H9 (cell line): Measurements from ENCODE around the gene WNT2. TPM values are rescaled to one million over a fixed set of nuclear protein-coding genes. Genes with fewer than 3 reads are reported as not detected.

ENCODE experiments used
- DNase-seq: peaks from one replicate; pipeline ENCODE4 v3.0.0-alpha.2; 2017
- H2AFZ ChIP-seq: one replicate; pipeline ENCODE4 v1.6.1; 2013; ENCODE audit warnings: mild to moderate bottlenecking, low read length, control low read depth, moderate library complexity
- H2AK5ac ChIP-seq: 2 replicates; pipeline ENCODE4 v1.6.1; 2013; ENCODE audit warnings: low read length, control low read depth, mixed read lengths; ENCODE audit not compliant: insufficient read length
- H2BK120ac ChIP-seq: one replicate; pipeline ENCODE4 v1.6.1; 2013; ENCODE audit warnings: low read depth, mild to moderate bottlenecking, low read length, control low read depth, inconsistent platforms; ENCODE audit not compliant: poor library complexity, severe bottlenecking
- H2BK12ac ChIP-seq: 2 replicates; pipeline ENCODE4 v1.6.1; 2013; ENCODE audit warnings: low read length, control low read depth, mixed read lengths, low read depth; ENCODE audit not compliant: insufficient read length
- H2BK15ac ChIP-seq: 2 replicates; pipeline ENCODE4 v1.6.1; 2013; ENCODE audit warnings: low read depth, low read length, control low read depth
- H2BK20ac ChIP-seq: one replicate; pipeline ENCODE4 v1.6.1; 2013; ENCODE audit warnings: low read depth, mild to moderate bottlenecking, low read length, control low read depth, inconsistent platforms; ENCODE audit not compliant: poor library complexity, severe bottlenecking
- H2BK5ac ChIP-seq: 2 replicates; pipeline ENCODE4 v1.6.1; 2013; ENCODE audit warnings: low read length, control low read depth, mixed read lengths; ENCODE audit not compliant: insufficient read length
- H3K14ac ChIP-seq: 2 replicates; pipeline ENCODE4 v1.6.1; 2013; ENCODE audit warnings: low read length, control low read depth; ENCODE audit not compliant: insufficient read depth
- H3K18ac ChIP-seq: 2 replicates; pipeline ENCODE4 v1.6.1; 2013; ENCODE audit warnings: low read depth, mild to moderate bottlenecking, mixed read lengths, low read length, control low read depth; ENCODE audit not compliant: insufficient read length
- H3K23ac ChIP-seq: 2 replicates; pipeline ENCODE4 v1.6.1; 2013; ENCODE audit warnings: low read length, control low read depth, mixed read lengths, low read depth; ENCODE audit not compliant: insufficient read length
- H3K23me2 ChIP-seq: 2 replicates; pipeline ENCODE4 v1.6.1; 2013; ENCODE audit warnings: low read depth, mild to moderate bottlenecking, mixed read lengths, low read length, control low read depth; ENCODE audit not compliant: insufficient read length, poor library complexity, severe bottlenecking
- H3K27ac ChIP-seq: 2 replicates; pipeline ENCODE4 v1.5.1; 2013; ENCODE audit warnings: low read length, control low read depth, mixed read lengths, low read depth; ENCODE audit not compliant: insufficient read length
- H3K27me3 ChIP-seq: 2 replicates; pipeline ENCODE4 v1.6.1; 2013; ENCODE audit warnings: low read length, control low read depth, inconsistent platforms; ENCODE audit not compliant: insufficient read depth
- H3K4ac ChIP-seq: 2 replicates; pipeline ENCODE4 v1.6.1; 2013; ENCODE audit warnings: low read depth, mild to moderate bottlenecking, control low read depth, inconsistent platforms, low read length, moderate library complexity
- H3K4me1 ChIP-seq: 2 replicates; pipeline ENCODE4 v1.6.1; 2013; ENCODE audit warnings: low read length, control low read depth, inconsistent platforms; ENCODE audit not compliant: insufficient read depth
- H3K4me2 ChIP-seq: 2 replicates; pipeline ENCODE4 v1.6.1; 2013; ENCODE audit warnings: low read length, control low read depth, mixed read lengths; ENCODE audit not compliant: insufficient read length, insufficient read depth
- H3K56ac ChIP-seq: 2 replicates; pipeline ENCODE4 v1.6.1; 2013; ENCODE audit warnings: low read depth, mild to moderate bottlenecking, mixed read lengths, low read length, control low read depth; ENCODE audit not compliant: insufficient read length
- H3K79me1 ChIP-seq: 2 replicates; pipeline ENCODE4 v1.6.1; 2013; ENCODE audit warnings: low read depth, mild to moderate bottlenecking, moderate library complexity, low read length, control low read depth, inconsistent platforms; ENCODE audit not compliant: insufficient read depth, poor library complexity, severe bottlenecking
- H3K79me2 ChIP-seq: 2 replicates; pipeline ENCODE4 v1.6.1; 2013; ENCODE audit warnings: low read length, control low read depth, inconsistent platforms; ENCODE audit not compliant: insufficient read depth
- H3K9ac ChIP-seq: 2 replicates; pipeline ENCODE4 v1.6.1; 2013; ENCODE audit warnings: low read length, control low read depth, mixed read lengths; ENCODE audit not compliant: insufficient read length; ENCODE audit errors: extremely low read depth
- H3K9me3 ChIP-seq: one replicate; pipeline ENCODE4 v1.6.1; 2013; ENCODE audit warnings: low read depth, low read length, inconsistent platforms; ENCODE audit not compliant: control insufficient read depth
- H3T11ph ChIP-seq: one replicate; pipeline ENCODE4 v1.6.1; 2013; ENCODE audit warnings: mild to moderate bottlenecking, low read length, control low read depth, inconsistent platforms
- H4K20me1 ChIP-seq: one replicate; pipeline ENCODE4 v1.6.1; 2013; ENCODE audit not compliant: control insufficient read depth, insufficient read length, insufficient read depth
- H4K5ac ChIP-seq: 2 replicates; pipeline ENCODE4 v1.6.1; 2013; ENCODE audit warnings: low read depth, mild to moderate bottlenecking, mixed read lengths, low read length, control low read depth; ENCODE audit not compliant: insufficient read length
- H4K8ac ChIP-seq: replicated peaks from 2 replicates; pipeline ENCODE4 v1.6.1; 2013; ENCODE audit warnings: low read length, control low read depth, mixed read lengths, low read depth; ENCODE audit not compliant: insufficient read length
- H4K91ac ChIP-seq: 2 replicates; pipeline ENCODE4 v1.6.1; 2013; ENCODE audit warnings: low read depth, mild to moderate bottlenecking, moderate library complexity, mixed read lengths, low read length, control low read depth; ENCODE audit not compliant: insufficient read length
- H3K27ac Mint-ChIP-seq, 3 experiments: 2 replicates in 2 of 3; 3 replicates in 1 of 3; pipeline ENCODE4 v1.8.0; 2020 to 2021; ENCODE audit warnings: mixed read lengths in 3 of 3, mild to moderate bottlenecking in 1 of 3, moderate library complexity in 1 of 3
- H3K27me3 Mint-ChIP-seq: 2 replicates; pipeline ENCODE4 v1.8.0; 2021; ENCODE audit warnings: low read depth, mild to moderate bottlenecking, moderate library complexity, mixed read lengths
- H3K36me3 Mint-ChIP-seq, 3 experiments: 2 replicates in 2 of 3; 3 replicates in 1 of 3; pipeline ENCODE4 v1.8.0; 2020 to 2021; ENCODE audit warnings: low read depth in 3 of 3, mixed read lengths in 3 of 3; ENCODE audit not compliant: insufficient read depth in 1 of 3
- H3K4me1 Mint-ChIP-seq, 2 experiments: 2 replicates each; pipeline ENCODE4 v1.8.0; 2020; ENCODE audit warnings: mixed read lengths in 2 of 2
- H3K4me3 Mint-ChIP-seq, 2 experiments: 2 replicates in 1 of 2; 3 replicates in 1 of 2; pipeline ENCODE4 v1.8.0; 2020 to 2021; ENCODE audit warnings: mild to moderate bottlenecking in 2 of 2, mixed read lengths in 2 of 2, moderate library complexity in 1 of 2
- H3K9me3 Mint-ChIP-seq, 2 experiments: 2 replicates in 1 of 2; 3 replicates in 1 of 2; pipeline ENCODE4 v1.8.0; 2020; ENCODE audit warnings: mild to moderate bottlenecking in 2 of 2, mixed read lengths in 2 of 2, moderate library complexity in 1 of 2
- CTCF ChIP-seq: fragments of 200-600 bp; sonication (generic); conservative IDR thresholded peaks from 3 replicates; pipeline ENCODE4 v1.8.0; 2021; ENCODE audit warnings: antibody characterized with exemption, mild to moderate bottlenecking
- WGBS: extraction: QIAGEN DNeasy Blood & Tissue Kit; methylation state at CpG from one replicate; pipeline ENCODE4 v1.1.7; 2013; ENCODE audit warnings: missing lambda C conversion rate, low lambda C conversion rate, mixed read lengths; ENCODE audit not compliant: insufficient read length; ENCODE audit errors: extremely low coverage; 5-methylcytosine and 5-hydroxymethylcytosine counted together
- total RNA-seq: library from RNA; stranded (reverse); gene quantifications from 2 replicates; pipeline ENCODE4 v1.2.1, GENCODE V29; 2021

The WNT2 gene
- total RNA-seq, 1 experiment from 2014 or later = not detected

- no peak overlapping the region for H2AK5ac ChIP-seq
- H2AFZ ChIP-seq = no peak overlapping the region
- TF ChIP-seq CTCF = no peak
- H2BK5ac ChIP-seq = no peak overlapping the region
- no peak overlapping the region for H3K27ac ChIP-seq
- no peak overlapping the region for H2BK120ac ChIP-seq
- no peak overlapping the region for H3K18ac ChIP-seq
- Mint-ChIP-seq H3K27ac (no peak overlapping the region; a peak in 1 of 7 replicates), H3K4me3 (no peak overlapping the region), H3K4me1 (peaks cover 23 to 25% of the 10 kb centered on the region in 2 experiments), H3K27me3 (no peaks in the 10 kb centered on the region), H3K9me3 (peaks cover 0 to 4% of the 10 kb centered on the region in 2 experiments; a peak in 2 of 5 replicates), H3K36me3 (no peaks in the 10 kb centered on the region; a peak in 2 of 7 replicates)
- no peak overlapping the region for H2BK12ac ChIP-seq
- H3K79me2 ChIP-seq = no peaks in the 10 kb centered on the region
- H3T11ph ChIP-seq = no peak overlapping the region
- no peak overlapping the region for H3K14ac ChIP-seq
- H3K9ac ChIP-seq = no peak overlapping the region
- no peak overlapping the region for H3K23ac ChIP-seq
- H4K5ac ChIP-seq = no peak overlapping the region
- H4K20me1 ChIP-seq = no peaks in the 10 kb centered on the region
- no peak overlapping the region for H2BK15ac ChIP-seq
- H2BK20ac ChIP-seq = no peak overlapping the region
- no peak overlapping the region for H3K4me2 ChIP-seq
- no peaks in the 10 kb centered on the region for H3K9me3 ChIP-seq
- no peak overlapping the region for H3K56ac ChIP-seq
- peaks cover 5% of the 10 kb centered on the region; the same call in 1 of the 2 replicates for H3K4me1 ChIP-seq
- no peaks in the 10 kb centered on the region for H3K79me1 ChIP-seq
- no peak for DNase-seq
- no peaks in the 10 kb centered on the region for H3K27me3 ChIP-seq
- H4K8ac ChIP-seq = no peak overlapping the region
- H3K23me2 ChIP-seq = no peaks in the 10 kb centered on the region
- no peak overlapping the region for H4K91ac ChIP-seq
- no CpG with 5 or more reads among the region's 1 CpG for WGBS
- no peak overlapping the region for H3K4ac ChIP-seq
These were observed 14.0 kb downstream of the WNT2 start for GRCh38 chr7:117308891-117309290.
